Esophagus muscularis mucosa (tissue), 3 donors: ENCODE results near the gene BRSK1.

Source experiments
- POLR2A ChIP-seq: fragments of 450-650 bp; IDR thresholded peaks from one replicate; pipeline ENCODE4 v1.6.1; 2017; ENCODE audit warnings: antibody characterized with exemption, moderate library complexity, mild to moderate bottlenecking, low read depth
- TF ChIP-seq, protein P1 (sequence below), 3 experiments: fragments of 200-600 bp in 2 of 3; fragments of 450-650 bp in 1 of 3; sonication (generic) in 2 of 3; IDR thresholded peaks; one replicate each; pipeline ENCODE4 v1.5.1; 2017 to 2019; ENCODE audit warnings: antibody characterized with exemption in 3 of 3, mild to moderate bottlenecking in 2 of 3, moderate library complexity in 1 of 3

DNA sequence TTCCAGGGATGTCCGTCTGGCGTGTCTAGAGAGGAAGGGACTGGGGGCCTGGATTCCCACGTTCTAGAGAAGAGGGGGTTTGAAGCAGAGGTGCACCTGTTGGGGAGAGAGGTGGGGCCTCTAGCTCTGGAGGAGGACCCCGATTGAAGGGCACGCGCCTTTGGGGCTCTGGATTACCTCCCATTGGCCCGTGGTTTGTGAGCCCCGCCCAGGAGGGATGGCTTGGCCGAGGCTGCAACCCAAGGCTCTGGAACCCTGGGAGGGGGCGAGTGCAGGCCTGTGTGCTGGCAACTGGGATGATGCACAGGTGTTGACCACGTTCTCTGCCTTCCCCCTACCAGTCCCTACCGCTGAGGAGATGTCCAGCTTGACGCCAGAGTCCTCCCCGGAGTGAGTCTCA is 21.2 kb downstream of the BRSK1 start:
- TF ChIP-seq, protein P1, sequence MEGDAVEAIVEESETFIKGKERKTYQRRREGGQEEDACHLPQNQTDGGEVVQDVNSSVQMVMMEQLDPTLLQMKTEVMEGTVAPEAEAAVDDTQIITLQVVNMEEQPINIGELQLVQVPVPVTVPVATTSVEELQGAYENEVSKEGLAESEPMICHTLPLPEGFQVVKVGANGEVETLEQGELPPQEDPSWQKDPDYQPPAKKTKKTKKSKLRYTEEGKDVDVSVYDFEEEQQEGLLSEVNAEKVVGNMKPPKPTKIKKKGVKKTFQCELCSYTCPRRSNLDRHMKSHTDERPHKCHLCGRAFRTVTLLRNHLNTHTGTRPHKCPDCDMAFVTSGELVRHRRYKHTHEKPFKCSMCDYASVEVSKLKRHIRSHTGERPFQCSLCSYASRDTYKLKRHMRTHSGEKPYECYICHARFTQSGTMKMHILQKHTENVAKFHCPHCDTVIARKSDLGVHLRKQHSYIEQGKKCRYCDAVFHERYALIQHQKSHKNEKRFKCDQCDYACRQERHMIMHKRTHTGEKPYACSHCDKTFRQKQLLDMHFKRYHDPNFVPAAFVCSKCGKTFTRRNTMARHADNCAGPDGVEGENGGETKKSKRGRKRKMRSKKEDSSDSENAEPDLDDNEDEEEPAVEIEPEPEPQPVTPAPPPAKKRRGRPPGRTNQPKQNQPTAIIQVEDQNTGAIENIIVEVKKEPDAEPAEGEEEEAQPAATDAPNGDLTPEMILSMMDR (IDR thresholded peaks at IDR 0.05) = no peak
- TF ChIP-seq POLR2A = no peak
